Measurements from ENCODE around the gene KYAT1.
"Not testable (repeated sequence)": the region's sequence is repeated elsewhere in the genome, so short reads cannot be mapped to it uniquely, and the experiment has no call there.

The KYAT1 gene

DNA sequence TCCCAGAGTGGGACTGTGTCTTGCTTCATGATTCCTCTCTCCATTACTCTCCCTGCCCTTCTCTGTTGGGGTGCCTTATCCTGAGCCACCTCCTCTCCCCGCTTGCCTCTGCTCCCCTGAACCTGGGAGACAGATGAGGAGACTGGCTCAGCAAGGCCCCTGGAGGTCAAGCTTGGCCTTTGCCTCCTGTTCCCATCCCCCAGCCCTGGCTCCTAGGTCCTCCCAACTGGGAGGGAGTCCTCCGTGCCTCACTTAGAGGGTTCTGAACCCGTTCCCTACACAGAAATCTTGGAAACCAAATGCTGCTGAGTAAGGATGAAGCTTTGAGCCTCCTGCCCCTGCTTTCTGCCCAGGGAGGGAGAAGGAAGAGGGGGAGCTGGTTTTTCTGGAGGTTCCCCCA lies 73.2 kb downstream of the KYAT1 start:
- H3K4me3 Mint-ChIP-seq = peak overlapping the region; percentile 16
- no peaks in the 10 kb centered on the region for H3K9me3 Mint-ChIP-seq
- no peak for ATAC-seq (replicated peaks; ENCODE audit: extremely low read depth, poor library complexity, severe bottlenecking)
- no peaks in the 10 kb centered on the region for H3K4me1 Mint-ChIP-seq
- H3K36me3 Mint-ChIP-seq (ENCODE audit: insufficient read depth) = peaks cover 28% of the 10 kb centered on the region
- H3K27ac Mint-ChIP-seq (ENCODE audit: low read depth) = no peak overlapping the region
- DNase-seq (ENCODE audit: low spot score in 2 of 2) = no peak
- no peaks in the 10 kb centered on the region for H3K27me3 Mint-ChIP-seq

DNA sequence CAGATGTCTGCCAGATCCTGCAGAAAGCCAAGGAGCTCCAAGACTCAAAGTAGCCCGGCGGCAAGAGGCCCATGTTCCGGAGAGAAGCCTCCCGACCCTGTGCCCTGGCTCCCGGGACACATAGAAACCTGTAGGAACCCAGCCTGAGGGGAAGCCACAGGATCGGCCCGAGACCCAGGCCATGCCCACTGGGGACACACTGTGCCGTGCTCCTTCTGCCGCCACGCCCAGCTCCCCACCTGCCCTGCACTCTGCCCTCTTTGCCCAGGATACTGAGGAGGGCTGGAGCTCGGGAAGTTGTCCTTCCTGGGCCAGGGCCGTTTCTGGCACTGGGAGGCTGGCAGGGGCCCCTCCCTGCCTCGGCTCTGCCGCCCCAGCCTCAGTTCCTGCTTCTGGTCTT lies 73.9 kb downstream of the KYAT1 start:
- no peak overlapping the region for H3K27ac Mint-ChIP-seq (ENCODE audit: low read depth)
- no peak overlapping the region for H3K4me3 Mint-ChIP-seq
- no peaks in the 10 kb centered on the region for H3K27me3 Mint-ChIP-seq
- ATAC-seq (replicated peaks; ENCODE audit: extremely low read depth, poor library complexity, severe bottlenecking) (no peak), DNase-seq (ENCODE audit: low spot score in 2 of 2) (no peak)
- H3K9me3 Mint-ChIP-seq = no peaks in the 10 kb centered on the region
- no peaks in the 10 kb centered on the region for H3K4me1 Mint-ChIP-seq
- peaks cover 35% of the 10 kb centered on the region for H3K36me3 Mint-ChIP-seq (ENCODE audit: insufficient read depth)

DNA sequence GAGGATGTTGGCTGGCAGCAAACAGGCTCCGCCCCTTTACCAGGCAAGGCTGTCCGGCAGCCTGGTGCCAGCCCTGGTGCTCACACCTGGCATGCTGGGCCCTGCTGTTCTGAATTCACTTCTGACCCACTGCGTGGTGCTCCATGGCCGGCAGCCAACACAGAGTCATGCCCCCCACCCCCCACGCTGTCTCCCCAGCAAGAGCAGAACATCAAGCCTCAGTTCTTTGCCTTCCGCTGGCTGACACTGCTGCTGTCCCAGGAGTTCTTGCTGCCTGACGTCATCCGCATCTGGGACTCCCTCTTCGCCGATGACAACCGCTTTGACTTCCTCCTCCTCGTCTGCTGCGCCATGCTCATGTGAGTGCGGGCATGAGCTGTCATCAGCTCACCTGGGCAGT lies 76.1 kb downstream of the KYAT1 start:
- no peak overlapping the region for H3K4me3 Mint-ChIP-seq
- no peaks in the 10 kb centered on the region for H3K9me3 Mint-ChIP-seq
- no peaks in the 10 kb centered on the region for H3K27me3 Mint-ChIP-seq
- no peak for DNase-seq (ENCODE audit: low spot score in 2 of 2)
- H3K27ac Mint-ChIP-seq (ENCODE audit: low read depth) = peak overlapping the region; percentile 65
- H3K36me3 Mint-ChIP-seq (ENCODE audit: insufficient read depth) = peaks cover 48% of the 10 kb centered on the region
- H3K4me1 Mint-ChIP-seq = no peaks in the 10 kb centered on the region
- ATAC-seq (replicated peaks; ENCODE audit: extremely low read depth, poor library complexity, severe bottlenecking) = no peak

DNA sequence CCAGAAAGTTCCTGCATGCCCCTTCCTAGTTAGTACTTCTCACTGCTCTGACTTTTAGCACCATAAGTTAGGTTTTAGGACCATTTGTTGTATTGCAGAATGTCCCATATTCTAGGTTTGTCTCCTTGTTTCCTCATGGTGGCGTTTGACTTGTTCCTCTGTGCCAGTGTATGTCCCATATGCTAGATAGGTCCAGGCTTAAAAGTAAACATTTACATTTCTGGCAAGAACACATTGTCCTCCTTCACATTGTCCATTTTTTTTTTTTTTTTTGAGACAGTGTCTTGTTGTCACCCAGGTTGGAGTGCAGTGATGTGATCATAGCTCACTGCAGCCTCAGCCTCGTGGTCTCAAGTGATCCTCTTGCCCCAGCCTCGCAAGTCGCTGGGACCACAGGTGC lies 79.3 kb downstream of the KYAT1 start:
- Mint-ChIP-seq H3K27ac (ENCODE audit: low read depth) (no peak overlapping the region), H3K9me3 (no peaks in the 10 kb centered on the region), H3K4me3 (no peak overlapping the region), H3K27me3 (no peaks in the 10 kb centered on the region), H3K4me1 (no peaks in the 10 kb centered on the region), H3K36me3 (ENCODE audit: insufficient read depth) (peaks cover 62% of the 10 kb centered on the region)
- ATAC-seq (replicated peaks; ENCODE audit: extremely low read depth, poor library complexity, severe bottlenecking) = no peak
- DNase-seq (ENCODE audit: low spot score in 2 of 2) = no peak

DNA sequence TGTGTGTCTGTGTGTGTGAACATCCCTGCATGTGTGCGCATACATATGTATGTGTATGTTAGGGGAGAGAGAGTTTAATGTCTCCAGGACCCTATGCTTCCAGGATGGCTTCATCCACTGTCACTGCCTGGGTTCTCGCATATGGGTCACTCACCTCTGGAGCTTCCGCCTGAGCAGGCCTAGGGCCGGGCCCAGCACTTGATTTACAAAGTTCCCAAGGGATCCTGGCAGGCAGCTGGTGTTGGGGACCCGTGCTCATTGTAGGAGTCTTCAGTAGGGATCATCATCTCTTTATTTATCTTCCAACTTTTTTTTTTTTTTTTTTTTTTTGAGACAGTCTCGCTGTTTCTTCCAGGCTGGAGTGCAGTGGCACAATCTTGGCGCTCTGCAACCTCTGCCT lies 81.7 kb downstream of the KYAT1 start:
- DNase-seq (ENCODE audit: low spot score in 2 of 2) = no peak
- peaks cover 66% of the 10 kb centered on the region for H3K36me3 Mint-ChIP-seq (ENCODE audit: insufficient read depth)
- ATAC-seq (replicated peaks; ENCODE audit: extremely low read depth, poor library complexity, severe bottlenecking) = no peak
- H3K4me3 Mint-ChIP-seq = no peak overlapping the region
- no peak overlapping the region for H3K27ac Mint-ChIP-seq (ENCODE audit: low read depth)
- no peaks in the 10 kb centered on the region for H3K4me1 Mint-ChIP-seq
- no peaks in the 10 kb centered on the region for H3K27me3 Mint-ChIP-seq
- no peaks in the 10 kb centered on the region for H3K9me3 Mint-ChIP-seq

DNA sequence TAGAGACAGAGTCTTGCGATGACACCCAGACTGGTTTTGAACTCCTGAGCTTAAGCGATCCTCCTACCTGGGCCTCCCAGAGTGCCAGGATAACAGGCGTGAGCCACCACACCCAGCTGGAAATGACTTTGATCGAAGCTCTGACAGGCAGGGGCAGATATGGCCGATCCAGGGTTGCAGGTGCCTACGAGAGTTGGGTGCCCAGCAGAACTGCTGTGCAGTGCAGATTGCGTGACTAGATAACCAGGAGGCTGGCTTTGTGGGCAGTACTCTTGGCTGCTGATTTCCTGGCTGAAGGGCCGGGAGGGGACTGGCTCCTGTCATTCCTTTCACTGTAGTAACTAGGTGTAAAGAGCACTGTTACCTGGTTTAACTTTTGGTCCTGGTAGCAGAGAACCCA lies 82.9 kb downstream of the KYAT1 start:
- Mint-ChIP-seq H3K4me1 (peaks cover 2% of the 10 kb centered on the region), H3K4me3 (no peak overlapping the region), H3K36me3 (ENCODE audit: insufficient read depth) (peaks cover 70% of the 10 kb centered on the region), H3K9me3 (no peaks in the 10 kb centered on the region), H3K27me3 (no peaks in the 10 kb centered on the region), H3K27ac (ENCODE audit: low read depth) (no peak overlapping the region)
- ATAC-seq (replicated peaks; ENCODE audit: extremely low read depth, poor library complexity, severe bottlenecking) (no peak), DNase-seq (ENCODE audit: low spot score in 2 of 2) (no peak)

DNA sequence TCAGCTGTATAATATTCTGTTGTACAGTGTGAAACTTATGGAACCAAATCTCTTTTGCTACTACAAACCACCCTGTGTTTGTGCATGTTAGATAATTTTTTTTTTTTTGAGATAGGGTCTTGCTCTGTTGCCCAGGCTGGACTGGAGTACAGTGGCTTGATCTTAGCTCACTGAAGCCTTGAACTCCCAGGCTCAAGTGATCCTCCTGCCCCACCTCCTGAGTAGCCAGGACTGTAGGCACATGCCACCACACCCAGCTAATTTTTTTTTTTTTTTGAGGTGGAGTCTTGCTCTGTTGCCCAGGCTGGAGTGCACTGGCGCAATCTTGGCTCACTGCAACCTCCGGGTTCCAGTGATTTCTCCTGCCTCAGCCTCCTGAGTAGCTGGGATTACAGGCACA lies 86.8 kb downstream of the KYAT1 start:
- not testable (repeated sequence) for DNase-seq (ENCODE audit: low spot score in 2 of 2); H3K9me3 Mint-ChIP-seq; H3K27ac Mint-ChIP-seq (ENCODE audit: low read depth); H3K4me3 Mint-ChIP-seq; ATAC-seq (replicated peaks; ENCODE audit: extremely low read depth, poor library complexity, severe bottlenecking); H3K27me3 Mint-ChIP-seq
- Mint-ChIP-seq H3K36me3 (ENCODE audit: insufficient read depth) (peaks cover 53% of the 10 kb centered on the region), H3K4me1 (peaks cover 11% of the 10 kb centered on the region)

DNA sequence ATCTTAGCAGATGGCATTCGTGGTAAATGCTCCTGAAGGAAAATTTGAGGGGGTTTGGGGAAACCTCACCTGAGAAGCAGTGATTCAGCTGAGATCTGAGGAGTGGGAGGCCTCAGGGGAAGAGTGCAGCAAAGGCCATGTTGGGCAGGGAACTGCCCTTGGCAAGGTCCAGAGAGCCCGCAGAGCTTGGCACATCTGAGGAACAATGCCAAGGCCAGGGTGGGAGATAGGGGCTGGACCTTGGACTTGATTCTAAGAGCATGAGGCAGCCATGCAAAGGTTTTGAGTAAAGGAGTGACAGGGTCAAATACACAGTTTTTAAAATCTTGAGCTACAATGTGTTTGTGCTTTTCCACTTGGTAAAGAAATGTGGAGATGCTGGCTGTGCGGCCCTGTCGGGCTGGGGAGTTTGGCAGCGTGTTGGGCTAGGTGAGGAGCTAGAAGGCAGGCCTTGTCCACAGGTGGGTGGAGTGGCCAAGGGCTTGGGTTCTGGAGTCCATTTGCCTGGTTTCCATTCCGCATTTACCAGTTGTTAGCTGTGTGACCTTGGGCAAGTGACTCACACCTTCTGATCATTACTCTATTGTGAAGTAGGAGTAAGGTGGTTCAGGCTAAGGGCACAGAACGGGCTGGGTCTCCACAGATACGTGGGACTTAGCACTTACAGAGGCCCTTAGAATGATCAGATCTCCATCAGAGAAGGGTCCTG lies 88.6 kb downstream of the KYAT1 start:
- Mint-ChIP-seq H3K4me1 (peaks cover 12% of the 10 kb centered on the region), H3K36me3 (ENCODE audit: insufficient read depth) (peaks cover 43% of the 10 kb centered on the region), H3K4me3 (no peak overlapping the region), H3K27me3 (no peaks in the 10 kb centered on the region), H3K9me3 (no peaks in the 10 kb centered on the region), H3K27ac (ENCODE audit: low read depth) (no peak overlapping the region)
- DNase-seq (ENCODE audit: low spot score in 2 of 2) (no peak), ATAC-seq (replicated peaks; ENCODE audit: extremely low read depth, poor library complexity, severe bottlenecking) (no peak)

DNA sequence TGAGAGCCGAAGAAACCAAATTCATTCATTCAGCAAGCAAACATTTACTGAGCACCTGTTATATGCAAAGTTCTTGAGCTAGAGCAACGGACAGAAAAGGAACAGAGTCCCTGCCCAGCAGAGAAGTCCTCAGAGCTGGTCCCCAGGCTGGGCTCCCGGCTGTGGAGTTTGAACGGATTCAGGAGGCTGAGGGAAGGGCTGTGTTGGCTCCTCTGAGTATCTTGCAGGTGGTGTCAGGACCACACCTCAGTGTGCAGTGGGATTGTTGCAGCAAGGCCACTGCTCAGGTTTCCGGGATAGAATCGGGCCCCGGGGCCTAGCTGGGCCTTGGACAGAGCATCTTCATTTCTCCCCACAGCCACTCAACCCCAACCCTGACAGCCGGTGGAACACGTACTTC lies 89.6 kb downstream of the KYAT1 start:
- H3K4me3 Mint-ChIP-seq = no peak overlapping the region
- no peak for DNase-seq (ENCODE audit: low spot score in 2 of 2)
- ATAC-seq (replicated peaks; ENCODE audit: extremely low read depth, poor library complexity, severe bottlenecking) = no peak
- H3K27ac Mint-ChIP-seq (ENCODE audit: low read depth) = no peak overlapping the region
- peaks cover 38% of the 10 kb centered on the region for H3K36me3 Mint-ChIP-seq (ENCODE audit: insufficient read depth)
- peaks cover 20% of the 10 kb centered on the region for H3K4me1 Mint-ChIP-seq
- no peaks in the 10 kb centered on the region for H3K9me3 Mint-ChIP-seq
- H3K27me3 Mint-ChIP-seq = no peaks in the 10 kb centered on the region

DNA sequence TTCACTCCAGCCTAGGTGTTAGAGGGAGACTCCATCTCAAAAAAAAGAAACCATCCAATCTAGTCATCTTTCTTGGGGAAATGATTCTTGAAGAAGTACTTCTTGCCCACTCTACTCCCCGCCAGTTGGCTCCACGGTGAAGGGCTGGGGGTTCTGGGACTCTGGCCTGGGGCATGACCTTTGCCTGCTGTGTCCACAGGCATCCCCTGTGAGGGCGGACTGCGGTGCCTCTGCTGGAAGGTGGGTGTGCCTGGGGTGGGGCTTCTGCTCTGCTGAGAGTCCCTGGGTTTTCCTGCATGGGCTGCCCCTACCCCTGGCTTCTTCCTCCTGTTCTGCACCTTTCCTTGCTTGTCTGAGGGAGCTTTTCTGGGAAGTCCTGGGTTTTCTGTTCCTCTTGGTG lies 91.2 kb downstream of the KYAT1 start:
- no peaks in the 10 kb centered on the region for H3K9me3 Mint-ChIP-seq
- peaks cover 25% of the 10 kb centered on the region for H3K4me1 Mint-ChIP-seq
- H3K27ac Mint-ChIP-seq (ENCODE audit: low read depth) = no peak overlapping the region
- no peak overlapping the region for H3K4me3 Mint-ChIP-seq
- no peaks in the 10 kb centered on the region for H3K27me3 Mint-ChIP-seq
- peaks cover 36% of the 10 kb centered on the region for H3K36me3 Mint-ChIP-seq (ENCODE audit: insufficient read depth)
- ATAC-seq (replicated peaks; ENCODE audit: extremely low read depth, poor library complexity, severe bottlenecking) (no peak), DNase-seq (ENCODE audit: low spot score in 2 of 2) (no peak)

DNA sequence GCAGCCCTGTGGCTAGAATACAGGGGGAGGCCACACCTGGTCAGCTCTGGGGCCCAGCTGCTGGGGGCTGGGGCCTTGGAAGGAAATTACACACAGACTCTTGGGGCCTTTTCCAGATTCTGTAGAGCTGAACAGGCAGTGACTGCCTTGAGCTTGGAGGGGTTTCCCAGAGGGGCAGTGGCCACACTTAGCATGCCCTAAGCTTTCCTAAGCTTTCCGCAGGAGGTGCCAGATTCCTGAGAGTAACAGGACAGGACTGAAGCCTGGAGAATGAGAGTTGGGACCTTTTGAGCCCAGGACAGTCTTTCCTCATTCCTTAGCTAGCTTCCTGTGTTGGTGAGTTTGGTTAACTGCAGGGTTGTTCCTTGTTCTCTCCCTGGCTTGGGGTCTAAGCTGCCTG lies 93.3 kb downstream of the KYAT1 start:
- Mint-ChIP-seq H3K27me3 (no peaks in the 10 kb centered on the region), H3K27ac (ENCODE audit: low read depth) (peak overlapping the region; percentile 91), H3K9me3 (no peaks in the 10 kb centered on the region), H3K4me1 (peaks cover 20% of the 10 kb centered on the region), H3K4me3 (peak overlapping the region; percentile 95), H3K36me3 (ENCODE audit: insufficient read depth) (peaks cover 21% of the 10 kb centered on the region)
- ATAC-seq (replicated peaks; ENCODE audit: extremely low read depth, poor library complexity, severe bottlenecking) (no peak), DNase-seq (ENCODE audit: low spot score in 2 of 2) (no peak)

DNA sequence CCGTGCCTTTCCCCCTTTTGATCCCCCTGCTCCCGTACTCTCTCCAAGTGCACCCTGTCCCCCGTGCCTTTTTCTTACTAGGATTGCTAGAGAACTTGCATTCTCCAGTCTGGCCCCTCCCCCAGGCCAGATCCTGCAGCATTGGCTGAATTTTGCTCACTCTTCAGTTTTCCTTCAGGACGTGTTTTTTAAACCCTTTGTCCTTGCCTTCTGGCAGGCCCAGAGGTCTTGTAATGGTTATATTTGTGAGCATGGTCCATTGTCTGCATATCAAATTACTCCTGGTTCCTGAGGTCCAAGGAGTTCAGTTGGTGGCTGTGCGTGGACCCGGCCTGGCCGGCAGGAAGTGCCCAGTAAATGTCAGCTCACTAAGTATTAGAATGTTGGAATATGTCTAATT lies 94.1 kb downstream of the KYAT1 start:
- DNase-seq (ENCODE audit: low spot score in 2 of 2) (no peak), ATAC-seq (replicated peaks; ENCODE audit: extremely low read depth, poor library complexity, severe bottlenecking) (no peak)
- peaks cover 14% of the 10 kb centered on the region for H3K4me1 Mint-ChIP-seq
- peak overlapping the region; percentile 91 for H3K27ac Mint-ChIP-seq (ENCODE audit: low read depth)
- no peaks in the 10 kb centered on the region for H3K27me3 Mint-ChIP-seq
- H3K9me3 Mint-ChIP-seq = no peaks in the 10 kb centered on the region
- peaks cover 16% of the 10 kb centered on the region for H3K36me3 Mint-ChIP-seq (ENCODE audit: insufficient read depth)
- peak overlapping the region; percentile 95 for H3K4me3 Mint-ChIP-seq

DNA sequence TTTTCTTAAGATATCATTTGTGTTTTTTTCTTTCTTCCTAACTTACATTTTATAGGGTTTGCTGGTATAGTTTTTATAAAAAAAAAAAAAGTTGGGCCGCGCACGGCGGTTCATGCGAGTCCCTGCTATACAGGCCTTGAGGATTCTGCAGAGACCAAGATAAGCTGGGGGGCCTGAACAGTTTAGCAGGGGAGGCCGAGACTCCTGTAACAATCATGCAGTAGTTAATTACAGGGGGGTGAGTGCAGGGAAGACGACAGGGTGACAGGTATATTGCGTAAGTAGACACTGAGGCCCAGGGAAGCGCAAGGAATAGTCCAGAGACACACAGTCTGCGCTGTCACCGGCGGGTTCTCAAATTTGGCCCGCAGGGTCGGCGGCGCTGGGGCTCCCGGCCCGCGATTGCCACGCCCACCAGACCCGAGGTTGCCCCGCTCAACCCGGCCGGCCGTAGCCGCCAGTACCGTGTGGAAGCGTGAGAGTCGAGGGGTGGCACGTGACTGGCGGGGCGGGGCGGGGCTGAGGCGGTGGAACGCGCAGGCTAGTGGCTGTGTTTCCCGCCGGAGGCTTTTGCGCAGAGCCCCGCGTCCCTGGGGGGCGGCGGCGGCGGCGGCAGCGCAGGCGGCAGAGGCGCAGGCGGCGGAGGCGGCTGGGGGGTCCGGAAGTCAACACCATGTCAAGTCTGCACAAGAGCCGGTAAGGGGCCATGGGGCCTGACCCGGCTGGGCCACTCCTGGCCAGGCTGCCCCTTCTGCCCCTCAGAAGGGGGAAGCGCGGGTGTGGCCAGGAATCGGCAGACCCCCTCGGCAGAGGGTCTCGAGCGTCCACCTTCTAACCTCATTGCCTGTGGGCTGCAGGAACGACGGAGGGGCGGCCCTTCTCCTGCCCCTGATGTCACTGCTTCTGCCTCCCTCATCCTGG lies 94.8 kb downstream of the KYAT1 start, which contains the start of gene TBC1D13:
TSS of gene TBC1D13 (plus strand) at position 573 of the 921 bp plus-strand sequence. CDS start at position 674, 101 bp downstream.
- peak; percentile 88 for DNase-seq (ENCODE audit: low spot score in 2 of 2)
- Mint-ChIP-seq H3K27me3 (no peaks in the 10 kb centered on the region), H3K4me3 (peak within 1 kb of the TSS; percentile 95), H3K4me1 (peaks cover 14% of the 10 kb centered on the region), H3K9me3 (no peaks in the 10 kb centered on the region), H3K36me3 (ENCODE audit: insufficient read depth) (peaks cover 14% of the 10 kb centered on the region), H3K27ac (ENCODE audit: low read depth) (peak within 1 kb of the TSS; percentile 91)
- peak; percentile 97 for ATAC-seq (replicated peaks; ENCODE audit: extremely low read depth, poor library complexity, severe bottlenecking)

Measured in central memory CD8-positive, alpha-beta T cell (primary cell).